Upper lobe of left lung (tissue), 6 donors: Measurements from ENCODE around the gene PALMD. TPM values are rescaled to one million over a fixed set of nuclear protein-coding genes. Genes with fewer than 3 reads are reported as not detected.

Source experiments
- ATAC-seq, 2 donors: fragments of 200-7000 bp; cut with Tn5 transposase; one replicate each; pipeline ENCODE4 v1.9.1; 2022; ENCODE audit warnings: mild to moderate bottlenecking in 2 of 2, moderate library complexity in 2 of 2; ENCODE audit not compliant: low FRiP score in 2 of 2
- DNase-seq, 2 donors: peaks; one replicate each; pipeline ENCODE4 v3.0.0-alpha.2; 2019 to 2020
- H3K27ac ChIP-seq, 4 donors: fragments of 200-600 bp; sonication (generic); one replicate each; pipeline ENCODE4 v1.5.1; 2016 to 2019
- H3K27me3 ChIP-seq, 4 donors: fragments of 200-600 bp; sonication (generic); one replicate each; pipeline ENCODE4 v1.5.1; 2017 to 2019
- H3K36me3 ChIP-seq, 4 donors: fragments of 200-600 bp; sonication (generic); one replicate each; pipeline ENCODE4 v1.5.1; 2016 to 2019
- H3K4me1 ChIP-seq, 4 donors: fragments of 200-600 bp; sonication (generic); one replicate each; pipeline ENCODE4 v1.5.1; 2018 to 2019
- H3K4me3 ChIP-seq, 4 donors: fragments of 200-600 bp; sonication (generic); one replicate each; pipeline ENCODE4 v1.5.1; 2017 to 2019; ENCODE audit warnings: mild to moderate bottlenecking in 2 of 4, moderate library complexity in 1 of 4
- H3K9me3 ChIP-seq, 4 donors: fragments of 200-600 bp; sonication (generic); one replicate each; pipeline ENCODE4 v1.5.1; 2018 to 2019
- EP300 ChIP-seq, 4 donors: sonication (generic); formaldehyde crosslinking; IDR thresholded peaks; one replicate each; pipeline ENCODE4 v1.5.1; 2017; ENCODE audit warnings: antibody characterized with exemption in 4 of 4, control low read depth in 2 of 4
- POLR2A ChIP-seq, 4 donors: fragments of 450-650 bp; IDR thresholded peaks; one replicate each; pipeline ENCODE4 v1.5.1; 2016 to 2017; ENCODE audit warnings: antibody characterized with exemption in 4 of 4, mild to moderate bottlenecking in 2 of 4
- POLR2AphosphoS5 ChIP-seq, 2 donors: sonication (generic); formaldehyde crosslinking; IDR thresholded peaks; one replicate each; pipeline ENCODE4 v1.5.1; 2017; ENCODE audit warnings: antibody characterized with exemption in 2 of 2
- WGBS, 2 donors: methylation state at CpG; one replicate each; pipeline ENCODE4 v1.1.5; 2017 to 2018; 5-methylcytosine and 5-hydroxymethylcytosine counted together
- total RNA-seq, 6 donors: library from RNA; depleted of rRNA in 4 of 6; stranded (reverse); fragments of >200 nt in 4 of 6; gene quantifications; one replicate each; pipeline versions ENCODE4 v1.1.0 to v1.2.1, GENCODE V29; 2016 to 2021
- TF ChIP-seq, protein P1 (sequence below), 6 experiments: fragments of 450-650 bp in 4 of 6; fragments of 200-600 bp in 2 of 6; sonication (generic) in 2 of 6; IDR thresholded peaks; one replicate each; pipeline ENCODE4 v1.5.1; 2016 to 2019; ENCODE audit warnings: antibody characterized with exemption in 6 of 6
- donor health status: DM: no; HTN: no; CAD: no; lungs with moderate emphysema.
- donor health status: DM: no; HTN: yes; CAD: no; lungs with severe emphysema.

PALMD gene
- total RNA-seq, 6 donors from 2014 or later: 11.0 to 30.6 (median 23.7) TPM

DNA sequence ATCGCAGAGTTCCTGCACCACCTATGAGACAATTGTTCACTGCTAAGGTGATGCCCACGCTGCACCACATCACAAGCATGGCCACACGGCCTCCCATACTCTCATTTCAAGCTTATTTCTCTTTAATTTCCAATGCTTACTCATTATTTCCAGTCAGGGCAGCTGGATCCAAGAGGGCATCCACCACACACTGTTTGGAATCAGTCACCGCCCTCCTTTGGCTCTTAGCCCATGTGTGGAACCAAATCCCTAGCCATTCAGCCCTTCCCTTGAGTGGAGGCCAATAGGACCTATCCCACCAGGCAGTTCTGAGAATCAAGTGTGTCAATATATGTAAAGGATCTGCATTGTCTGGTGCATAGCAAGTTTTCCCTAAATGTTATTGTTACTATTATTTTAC is 26.3 kb upstream of the PALMD start:
- DNase-seq: no peak
- Histone ChIP-seq H3K4me1 (no peaks in the 10 kb centered on the region), H3K36me3 (no peaks in the 10 kb centered on the region), H3K4me3 (no peak overlapping the region), H3K27ac (no peak overlapping the region), H3K27me3 (no peaks in the 10 kb centered on the region), H3K9me3 (no peaks in the 10 kb centered on the region)
- peak in 1 of 2 donors; percentile 30 for ATAC-seq
- TF ChIP-seq POLR2A (IDR thresholded peaks at IDR 0.05) (no peak), POLR2AphosphoS5 (IDR thresholded peaks at IDR 0.05) (no peak)
- TF ChIP-seq, protein P1, sequence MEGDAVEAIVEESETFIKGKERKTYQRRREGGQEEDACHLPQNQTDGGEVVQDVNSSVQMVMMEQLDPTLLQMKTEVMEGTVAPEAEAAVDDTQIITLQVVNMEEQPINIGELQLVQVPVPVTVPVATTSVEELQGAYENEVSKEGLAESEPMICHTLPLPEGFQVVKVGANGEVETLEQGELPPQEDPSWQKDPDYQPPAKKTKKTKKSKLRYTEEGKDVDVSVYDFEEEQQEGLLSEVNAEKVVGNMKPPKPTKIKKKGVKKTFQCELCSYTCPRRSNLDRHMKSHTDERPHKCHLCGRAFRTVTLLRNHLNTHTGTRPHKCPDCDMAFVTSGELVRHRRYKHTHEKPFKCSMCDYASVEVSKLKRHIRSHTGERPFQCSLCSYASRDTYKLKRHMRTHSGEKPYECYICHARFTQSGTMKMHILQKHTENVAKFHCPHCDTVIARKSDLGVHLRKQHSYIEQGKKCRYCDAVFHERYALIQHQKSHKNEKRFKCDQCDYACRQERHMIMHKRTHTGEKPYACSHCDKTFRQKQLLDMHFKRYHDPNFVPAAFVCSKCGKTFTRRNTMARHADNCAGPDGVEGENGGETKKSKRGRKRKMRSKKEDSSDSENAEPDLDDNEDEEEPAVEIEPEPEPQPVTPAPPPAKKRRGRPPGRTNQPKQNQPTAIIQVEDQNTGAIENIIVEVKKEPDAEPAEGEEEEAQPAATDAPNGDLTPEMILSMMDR (IDR thresholded peaks at IDR 0.05): no peak
- WGBS, 2 donors: 77 to 86% methylated on average over 4 of the region's 4 CpGs

DNA sequence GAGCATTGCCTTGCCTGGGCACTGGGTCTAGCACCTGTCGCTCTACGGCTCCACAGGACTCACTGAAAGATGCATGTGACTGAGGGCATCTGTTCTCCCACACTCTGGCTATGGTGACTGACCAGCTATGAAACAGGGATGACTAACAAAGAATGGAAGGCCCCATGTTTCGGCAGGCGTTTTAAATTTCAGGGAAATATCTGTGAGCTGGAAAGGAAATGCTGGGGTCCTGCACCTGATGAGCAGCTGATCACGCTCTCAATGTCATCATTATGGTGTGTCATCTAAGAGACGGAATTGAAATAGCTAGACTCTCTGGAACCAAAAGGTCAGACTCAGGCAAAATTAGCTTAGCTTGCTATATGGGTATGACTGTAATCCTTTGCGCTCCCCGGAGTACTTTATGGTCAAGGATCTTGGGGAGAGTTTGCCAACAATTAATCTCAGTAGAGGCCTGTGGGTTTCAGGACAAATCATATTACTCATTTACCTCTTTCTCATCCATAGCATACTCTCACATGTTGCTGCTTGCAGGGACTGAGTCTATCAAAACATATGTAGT is 24.5 kb upstream of the PALMD start:
- no peak for ATAC-seq

DNA sequence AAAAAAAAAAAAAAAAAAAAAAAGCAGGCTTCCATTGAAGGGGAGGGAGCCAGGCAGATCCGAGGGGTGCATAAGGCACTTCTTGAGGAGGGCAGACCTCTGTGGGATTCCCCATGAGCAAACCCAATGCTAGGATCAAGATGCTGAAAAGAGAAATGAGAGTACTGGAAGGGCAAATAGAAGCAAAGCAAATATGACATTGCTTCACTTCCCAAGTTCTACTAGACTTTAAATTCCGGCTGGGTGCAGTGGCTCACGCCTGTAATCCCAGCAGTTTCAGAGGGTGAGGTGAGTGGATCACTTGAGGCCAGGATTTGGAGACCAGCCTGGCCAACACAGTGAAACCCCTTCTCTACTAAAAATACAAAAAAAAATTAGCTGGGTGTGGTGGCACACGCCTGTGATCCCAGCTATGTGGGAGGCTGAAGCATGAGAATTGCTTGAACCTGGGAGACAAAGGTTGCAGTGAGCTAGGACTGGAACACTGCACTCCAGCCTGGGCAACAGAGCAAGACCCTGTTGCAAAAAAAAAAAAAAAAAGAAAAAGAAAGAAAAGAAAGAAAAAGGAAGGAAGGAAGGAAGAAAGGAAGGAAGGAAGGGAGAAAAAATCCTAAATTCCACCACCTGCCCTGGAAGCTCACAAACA is 23.1 kb upstream of the PALMD start:
- WGBS, 2 donors: 76 to 83% methylated on average over 4 of the region's 4 CpGs
- no peaks in the 10 kb centered on the region for H3K36me3 ChIP-seq
- H3K27me3 ChIP-seq: no peaks in the 10 kb centered on the region
- no peak overlapping the region for H3K27ac ChIP-seq
- TF ChIP-seq POLR2A (IDR thresholded peaks at IDR 0.05): no peak
- no peak for TF ChIP-seq POLR2AphosphoS5 (IDR thresholded peaks at IDR 0.05)
- TF ChIP-seq, protein P1 (IDR thresholded peaks at IDR 0.05): no peak
- TF ChIP-seq EP300 (IDR thresholded peaks at IDR 0.05): no peak
- DNase-seq (no peak), ATAC-seq (no peak)
- H3K4me3 ChIP-seq: no peak overlapping the region
- no peaks in the 10 kb centered on the region for H3K9me3 ChIP-seq
- H3K4me1 ChIP-seq: no peaks in the 10 kb centered on the region

More for the DNA sequence above, 24.5 kb upstream of the PALMD start:
- Histone ChIP-seq H3K36me3 (no peaks in the 10 kb centered on the region), H3K27me3 (no peaks in the 10 kb centered on the region), H3K4me1 (no peaks in the 10 kb centered on the region), H3K9me3 (no peaks in the 10 kb centered on the region), H3K4me3 (no peak overlapping the region), H3K27ac (no peak overlapping the region)
- no peak for TF ChIP-seq EP300 (IDR thresholded peaks at IDR 0.05)
- TF ChIP-seq POLR2AphosphoS5 (IDR thresholded peaks at IDR 0.05): no peak
- TF ChIP-seq, protein P1 (IDR thresholded peaks at IDR 0.05): no peak
- no peak for TF ChIP-seq POLR2A (IDR thresholded peaks at IDR 0.05)
- 90 to 97% methylated on average over 7 to 8 of the region's 8 CpGs for WGBS, 2 donors
- no peak for DNase-seq

DNA sequence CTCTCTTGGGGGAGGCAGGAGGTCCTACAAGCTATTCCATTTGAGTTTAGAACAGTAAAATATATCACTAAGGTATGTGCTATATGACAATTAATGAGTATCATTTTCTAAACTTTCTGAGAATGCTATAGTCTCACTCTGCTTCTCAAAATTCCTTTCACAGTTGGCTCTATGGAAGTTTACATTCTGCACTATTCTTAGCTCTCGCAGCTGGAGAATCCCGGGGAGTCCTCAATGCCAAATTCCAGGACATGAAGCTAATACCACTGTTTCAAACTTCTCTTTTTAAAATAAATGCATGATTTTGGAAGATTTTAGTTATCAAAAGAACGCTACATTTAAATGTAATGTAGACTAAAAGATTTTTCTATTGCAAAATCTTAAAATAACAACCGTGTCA is 22.4 kb upstream of the PALMD start:
- no peak for DNase-seq
- no peak for ATAC-seq
- TF ChIP-seq POLR2A (IDR thresholded peaks at IDR 0.05) (no peak), EP300 (IDR thresholded peaks at IDR 0.05) (no peak), POLR2AphosphoS5 (IDR thresholded peaks at IDR 0.05) (no peak)
- TF ChIP-seq, protein P1 (IDR thresholded peaks at IDR 0.05): no peak
- H3K4me1 ChIP-seq: no peaks in the 10 kb centered on the region
- H3K36me3 ChIP-seq: no peaks in the 10 kb centered on the region
- no peak overlapping the region for H3K27ac ChIP-seq
- 75 to 78% methylated on average over 4 of the region's 4 CpGs for WGBS, 2 donors
- no peaks in the 10 kb centered on the region for H3K9me3 ChIP-seq
- H3K4me3 ChIP-seq: no peak overlapping the region
- no peaks in the 10 kb centered on the region for H3K27me3 ChIP-seq

DNA sequence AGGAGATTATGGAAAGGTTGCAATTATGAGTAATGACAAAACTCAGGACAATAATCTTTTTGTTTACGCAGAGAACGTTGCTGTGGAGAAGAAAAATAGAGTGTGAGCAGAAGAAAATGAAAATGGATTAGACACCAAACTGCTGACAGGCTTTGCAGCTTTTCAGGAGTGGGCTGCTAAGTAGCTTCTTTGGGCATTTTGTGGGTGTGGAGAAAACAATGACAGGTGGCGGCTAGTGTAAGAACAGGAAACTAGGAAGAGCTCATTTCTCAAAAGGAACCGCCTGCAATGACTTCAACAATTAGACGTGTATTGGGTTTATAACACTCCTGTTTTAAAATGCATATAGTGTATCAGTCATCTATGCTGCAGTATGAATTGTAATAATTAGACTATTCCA is 18.3 kb upstream of the PALMD start:
- no peak for DNase-seq
- Histone ChIP-seq H3K4me3 (no peak overlapping the region), H3K4me1 (no peaks in the 10 kb centered on the region), H3K27me3 (no peaks in the 10 kb centered on the region), H3K9me3 (no peaks in the 10 kb centered on the region), H3K27ac (no peak overlapping the region), H3K36me3 (no peaks in the 10 kb centered on the region)
- TF ChIP-seq POLR2A (IDR thresholded peaks at IDR 0.05): no peak
- TF ChIP-seq, protein P1 (IDR thresholded peaks at IDR 0.05): no peak
- TF ChIP-seq POLR2AphosphoS5 (IDR thresholded peaks at IDR 0.05): no peak
- TF ChIP-seq EP300 (IDR thresholded peaks at IDR 0.05): no peak
- WGBS, 2 donors: 53 to 73% methylated on average over 5 of the region's 5 CpGs
- ATAC-seq: no peak
